GM18868 (cell line): ENCODE results near the gene GGCT.

Experiments
- ATAC-seq: cut with Tn5 transposase; IDR thresholded peaks from one replicate; pipeline ENCODE4 v1.9.1; 2021; ENCODE audit warnings: mild to moderate bottlenecking, moderate library complexity; ENCODE audit not compliant: unreplicated experiment

GGCT gene

DNA sequence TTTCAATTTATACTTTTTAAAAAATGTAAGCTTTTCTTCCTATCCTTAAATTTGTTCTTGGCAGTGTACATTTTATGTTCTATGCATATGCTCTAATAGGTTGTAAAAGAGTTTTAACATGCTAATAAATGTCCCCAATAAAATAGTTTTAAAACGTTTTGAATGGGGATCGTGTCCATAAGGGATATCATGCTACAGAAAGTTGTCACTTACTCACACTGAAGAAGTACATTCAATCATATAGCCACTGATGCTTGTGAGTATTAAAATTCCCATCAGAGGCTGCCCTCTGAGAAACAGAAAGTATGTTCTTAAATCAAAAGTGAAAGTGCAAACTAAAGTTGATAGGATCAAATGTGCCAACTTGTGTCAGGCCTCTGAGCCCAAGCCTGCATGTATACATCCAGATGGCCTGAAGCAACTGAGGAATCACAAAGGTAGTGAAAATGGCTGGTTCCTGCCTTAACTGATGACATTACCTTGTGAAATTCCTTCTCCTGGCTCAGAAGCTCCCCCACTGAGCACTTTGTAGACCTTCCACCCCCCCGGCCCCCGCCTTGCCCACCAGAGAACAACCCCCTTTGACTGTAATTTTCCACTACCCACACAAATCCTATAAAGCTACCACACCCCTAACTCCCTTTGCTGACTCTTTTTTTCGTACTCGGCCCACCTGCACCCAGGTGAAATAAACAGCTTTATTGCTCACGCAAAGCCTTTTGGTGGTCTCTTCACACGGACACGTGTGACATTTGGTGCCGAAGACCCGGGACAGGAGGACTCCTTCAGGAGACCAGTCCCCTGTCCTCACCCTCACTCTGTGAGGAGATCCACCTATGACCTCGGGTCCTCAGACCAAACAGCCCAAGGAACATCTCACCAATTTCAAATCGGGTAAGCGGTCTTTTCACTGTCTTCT, 25.2 kb downstream of the GGCT start:
- no peak for ATAC-seq

DNA sequence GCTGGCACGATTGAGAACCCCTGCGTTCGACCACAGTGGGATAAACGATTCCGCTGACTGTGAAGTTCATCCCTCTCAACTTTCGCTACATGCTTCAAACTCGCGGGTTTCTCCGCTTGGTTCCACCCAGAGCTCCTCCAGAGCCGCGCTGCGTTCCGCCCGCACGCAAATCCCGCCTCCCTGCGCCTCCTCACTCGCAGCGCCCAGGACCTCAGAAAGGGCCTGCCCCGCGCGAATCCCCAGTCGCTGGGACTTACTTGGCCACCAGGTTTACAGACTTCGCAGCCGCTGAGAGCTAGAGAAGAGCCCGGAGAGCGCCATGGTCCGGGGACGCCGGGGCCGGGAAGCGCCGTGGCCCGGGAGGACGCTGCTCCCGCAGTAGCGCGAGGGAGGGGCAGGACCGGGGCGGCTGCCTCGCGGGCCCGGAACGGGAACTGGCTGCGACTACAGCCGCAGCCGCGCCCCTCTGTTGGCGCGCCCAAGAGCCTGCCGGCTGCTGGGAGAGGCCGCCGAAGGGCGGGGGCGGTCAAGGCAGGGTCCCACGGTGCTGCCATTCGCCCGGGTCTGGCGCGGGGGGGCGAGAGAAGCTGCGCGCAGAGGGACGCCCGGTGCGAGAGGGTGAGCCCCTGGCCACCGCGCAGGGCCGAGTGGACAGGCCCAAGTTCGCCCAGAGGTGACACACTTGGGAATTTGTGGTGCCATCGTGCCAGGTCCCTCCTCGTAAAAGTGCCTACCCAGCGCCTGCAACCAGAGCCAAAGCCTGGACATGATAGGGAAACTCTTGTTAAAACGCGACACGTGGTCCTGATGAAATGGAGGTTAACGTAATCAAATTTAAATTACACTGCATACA, 26.1 kb downstream of the GGCT start, which contains the start of gene NOD1:
TSS of gene NOD1 (minus strand) at position 436 of the 853 bp plus-strand sequence. CDS start 21,863 bp downstream, outside the sequence.
- peak; percentile 87 for ATAC-seq

- ATAC-seq, result no peak
These were observed 28.0 kb downstream of the GGCT start for GRCh38 chr7:30476459-30477145.

DNA sequence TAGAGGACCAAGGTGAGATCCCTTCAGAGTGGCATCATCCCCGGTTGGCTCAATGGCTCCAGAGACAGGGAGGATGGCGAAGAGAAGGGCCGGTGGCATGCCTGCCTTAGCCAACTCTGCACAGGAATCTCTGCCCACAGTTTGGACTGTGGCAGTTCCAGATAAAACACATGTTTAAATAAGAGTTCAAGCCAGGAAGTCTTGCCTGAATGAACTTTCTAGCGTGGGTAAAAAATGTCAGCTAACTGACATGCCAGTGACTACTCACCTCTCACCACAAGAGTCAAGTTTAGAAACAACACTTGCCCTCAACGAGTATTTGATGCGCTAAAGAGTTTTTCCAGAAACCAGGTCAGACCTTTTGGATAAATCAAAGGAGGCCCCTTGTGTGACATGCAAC, 29.0 kb downstream of the GGCT start:
- ATAC-seq, result peak; percentile 31

GRCh38 chr7:30474893-30475292, 29.7 kb downstream of the GGCT start:
- ATAC-seq, result no peak

GRCh38 chr7:30474485-30474884, 30.1 kb downstream of the GGCT start:
- no peak for ATAC-seq

DNA sequence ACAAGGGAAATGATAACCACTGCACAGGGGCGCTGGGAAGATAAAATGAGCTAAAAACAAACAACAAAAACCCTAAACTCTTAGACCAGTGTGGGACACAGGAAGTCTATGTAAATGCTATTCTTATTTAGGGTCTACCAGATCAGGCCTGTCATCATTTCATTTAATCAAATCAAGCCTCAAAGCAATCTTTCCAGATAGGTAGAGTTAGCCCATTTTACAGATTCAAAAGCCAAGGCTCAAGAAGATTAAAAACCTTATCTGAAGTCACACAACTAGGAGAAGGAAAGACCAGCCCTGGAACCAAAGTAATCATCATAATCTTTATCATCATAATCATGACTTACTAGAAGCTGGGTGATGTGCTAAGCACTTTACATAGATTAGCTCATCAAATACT, 30.7 kb downstream of the GGCT start:
- ATAC-seq, result no peak

DNA sequence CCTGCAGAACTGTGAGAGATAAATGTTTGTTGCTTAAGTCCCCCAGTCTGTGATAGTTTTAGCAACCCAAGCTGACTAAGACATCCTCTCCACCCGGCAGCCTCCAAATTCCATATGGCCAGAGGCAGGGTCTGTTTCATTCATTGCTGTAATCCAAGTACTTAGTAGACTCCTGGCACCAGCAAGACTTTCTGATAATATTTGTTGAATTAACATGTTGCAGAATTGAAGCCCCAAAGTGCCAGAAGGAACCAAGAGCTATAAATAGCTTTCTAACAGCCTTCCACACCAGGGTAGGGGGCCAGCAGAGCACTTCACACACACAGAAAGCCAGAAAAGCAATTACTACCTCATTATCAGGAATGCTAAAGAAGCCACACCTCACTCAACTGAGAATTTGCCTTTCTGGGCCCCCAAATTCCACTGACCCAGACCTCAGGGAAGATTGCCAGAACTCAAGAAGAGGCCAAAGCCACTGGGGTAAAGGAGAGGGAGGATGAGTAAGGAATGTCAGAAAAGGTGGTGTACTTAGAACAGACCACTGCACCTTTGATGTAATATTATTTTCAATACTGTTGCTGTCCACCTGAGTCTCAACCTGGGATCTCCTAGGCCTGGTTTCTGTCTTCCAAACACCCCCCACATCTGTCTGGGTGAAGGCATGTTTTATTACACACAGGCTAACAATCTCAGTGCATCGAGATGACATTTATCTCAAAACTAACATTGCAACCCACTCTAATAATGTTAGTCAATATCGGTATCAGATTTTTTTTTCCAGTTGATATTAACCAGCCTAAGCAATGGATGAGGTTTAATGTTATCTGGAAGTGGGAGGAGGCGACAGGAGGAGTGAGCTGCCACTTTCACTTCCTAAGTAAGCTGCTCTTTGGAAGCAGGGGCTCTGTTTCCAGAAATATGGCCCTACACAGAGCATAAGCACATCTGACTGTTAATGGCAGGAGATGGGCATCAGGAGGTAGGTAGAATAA, 31.5 kb downstream of the GGCT start:
- no peak for ATAC-seq

GRCh38 chr7:30472081-30472783, 32.4 kb downstream of the GGCT start:
- no peak for ATAC-seq

GRCh38 chr7:30471205-30471604, 33.4 kb downstream of the GGCT start:
- no peak for ATAC-seq

DNA sequence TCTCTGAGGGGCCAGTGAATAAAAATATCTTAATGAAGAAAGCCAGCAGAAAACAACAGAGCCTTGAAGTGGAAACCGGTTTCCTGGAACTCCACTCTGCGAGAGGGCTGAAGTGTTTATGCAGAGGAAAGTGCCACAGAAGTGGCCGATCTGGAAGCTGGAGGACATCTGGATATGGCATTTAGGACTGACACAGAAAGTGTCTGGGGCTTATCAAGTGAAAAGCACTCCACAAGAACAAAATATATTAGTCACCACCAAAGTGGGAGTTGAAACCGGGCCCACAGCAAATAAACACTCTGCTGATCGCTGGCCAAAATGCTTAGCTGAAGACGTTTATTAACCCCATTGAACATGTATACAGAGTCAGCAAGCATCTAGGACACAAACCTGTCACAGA, 33.9 kb downstream of the GGCT start:
- no peak for ATAC-seq

- ATAC-seq, result no peak
These were observed 34.4 kb downstream of the GGCT start for GRCh38 chr7:30470163-30470770.

- no peak for ATAC-seq
These were observed 35.3 kb downstream of the GGCT start for GRCh38 chr7:30469303-30469702.

DNA sequence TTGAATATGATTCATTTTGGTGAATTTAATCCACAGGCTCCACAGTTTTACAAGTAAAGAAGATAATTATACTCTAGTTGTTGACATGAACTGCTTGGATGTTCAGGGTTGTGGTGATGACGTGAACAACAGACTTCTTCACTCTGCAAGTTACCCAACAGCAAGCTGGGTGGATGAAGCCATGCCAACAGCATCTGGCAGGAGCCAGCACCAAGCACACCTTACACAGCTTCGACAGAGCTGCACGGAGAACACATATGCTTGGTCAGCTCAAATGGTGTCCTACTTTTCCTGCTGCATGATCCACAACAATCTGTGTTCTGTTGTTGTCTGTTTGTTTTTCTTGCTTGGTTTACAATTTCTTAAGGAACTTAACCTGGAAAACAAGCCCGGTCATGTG, 35.8 kb downstream of the GGCT start:
- ATAC-seq, result no peak

DNA sequence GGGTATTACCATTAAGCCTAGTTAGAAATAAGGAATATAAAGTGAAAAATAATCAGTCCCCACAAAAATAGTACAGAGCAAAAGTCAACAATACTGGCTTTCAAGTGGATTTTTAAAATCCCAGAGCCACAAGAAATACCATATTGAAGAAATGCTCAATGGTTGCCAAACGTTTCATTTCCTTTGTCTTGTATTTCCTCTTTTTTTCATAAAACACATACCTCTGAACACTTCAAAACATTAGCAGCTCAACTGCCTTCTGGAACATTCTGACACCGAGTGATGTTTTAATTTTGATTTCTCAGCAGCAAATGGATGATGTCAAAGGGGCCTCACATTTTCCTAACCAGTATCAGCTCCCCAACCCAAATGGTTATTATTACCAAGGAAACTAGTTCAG, 36.6 kb downstream of the GGCT start:
- ATAC-seq, result no peak

DNA sequence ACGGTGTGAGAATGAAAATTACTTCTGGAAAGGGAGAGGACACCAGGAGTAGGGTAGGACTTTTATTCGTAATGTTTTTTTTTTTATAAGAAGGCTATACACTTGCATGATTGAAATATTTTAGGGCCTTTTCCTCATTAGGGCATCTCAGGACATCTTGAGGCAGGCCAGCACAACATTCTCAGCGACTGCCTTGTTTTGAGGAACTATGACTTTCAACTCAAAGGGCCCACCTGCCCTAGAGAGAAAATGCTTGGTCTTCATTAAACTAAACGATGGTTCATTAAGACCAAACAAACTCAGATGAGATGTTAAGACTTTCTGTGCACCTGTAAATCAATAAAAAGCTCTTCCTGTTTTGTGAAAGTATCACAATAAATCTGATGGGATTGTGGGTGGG, 37.4 kb downstream of the GGCT start:
- ATAC-seq, result no peak

DNA sequence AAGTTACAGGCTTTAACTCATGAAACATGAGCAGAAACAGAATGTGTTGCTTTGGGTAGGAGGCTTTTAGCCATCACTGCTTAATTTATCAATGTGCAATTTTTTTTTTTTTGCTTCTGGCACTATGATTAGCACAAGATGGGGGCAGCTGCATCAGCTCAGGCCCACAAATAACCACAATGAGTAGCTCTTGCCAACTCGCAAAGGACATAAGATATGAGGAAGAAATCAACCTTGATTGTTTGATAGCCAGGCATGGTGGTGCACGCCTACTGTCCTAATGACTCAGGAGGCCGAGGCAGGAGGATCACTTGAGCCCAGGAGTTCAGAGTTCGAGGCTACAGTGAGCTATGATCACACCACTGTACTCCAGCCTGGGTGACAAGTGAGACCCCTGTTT, 38.4 kb downstream of the GGCT start:
- ATAC-seq, result no peak

- ATAC-seq, result no peak
These were observed 38.8 kb downstream of the GGCT start for GRCh38 chr7:30465811-30466180.
